COR-L47 (cell line): Measurements from ENCODE around the gene TTC7B.

ENCODE experiments used
- DNase-seq: peaks from one replicate; lab custom pipeline; 2025; lab: John Stamatoyannopoulos, UW

TTC7B gene

DNA sequence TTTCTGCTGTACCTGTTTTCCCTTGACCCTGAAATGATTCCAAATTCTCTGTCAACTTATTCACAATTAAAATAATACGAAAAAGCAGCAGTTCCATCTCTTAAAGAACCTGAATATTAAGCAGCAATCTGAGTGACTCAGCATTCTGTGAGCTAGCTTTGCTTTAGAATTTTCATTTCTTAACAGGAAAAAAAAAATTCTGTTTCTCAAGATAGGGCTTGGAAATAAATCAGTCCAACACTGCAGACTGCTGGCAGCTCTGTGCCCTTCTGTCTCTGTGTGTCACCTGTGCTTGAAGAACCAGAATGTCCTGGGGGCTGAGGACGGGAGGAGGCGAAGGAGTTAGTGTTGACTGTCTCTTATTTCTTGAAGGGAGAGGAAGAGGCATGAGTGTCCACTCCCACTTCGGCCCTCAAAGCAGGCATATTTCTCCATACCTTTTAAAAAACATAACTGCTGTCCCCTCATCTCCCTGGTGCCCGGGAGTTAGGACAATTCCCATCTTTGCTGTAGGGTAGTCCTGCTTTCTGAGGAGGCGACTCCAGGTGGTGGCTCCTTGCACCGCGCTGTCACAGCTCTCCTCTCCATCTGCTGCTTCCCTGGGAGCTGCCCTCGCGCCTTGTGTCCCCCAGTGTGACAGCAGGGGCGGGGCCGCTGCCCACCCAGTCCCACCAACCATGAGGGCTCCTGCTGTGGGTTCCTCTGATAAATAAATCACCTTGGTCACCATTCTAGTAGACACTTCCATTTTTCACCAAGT, 216.3 kb downstream of the TTC7B start:
- peak; percentile 17 for DNase-seq

DNA sequence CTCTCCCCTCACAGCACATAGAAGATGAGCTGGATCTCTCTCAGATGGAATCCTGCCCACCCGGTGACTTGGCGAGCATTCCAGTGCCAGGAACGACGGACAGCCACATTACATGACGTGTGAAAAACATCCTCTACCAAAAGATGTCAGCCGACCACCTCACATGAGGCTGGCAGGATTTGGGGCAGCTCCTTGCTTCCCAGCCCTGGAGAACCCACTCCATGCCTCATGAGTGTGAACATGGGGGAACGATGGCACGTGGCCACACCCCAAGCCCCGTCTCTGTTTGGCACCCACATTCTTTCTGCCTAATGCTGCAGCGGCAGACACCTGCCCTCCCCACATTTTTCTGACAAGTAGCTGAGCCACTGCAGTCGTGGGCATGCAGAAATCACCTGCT, 216.9 kb downstream of the TTC7B start:
- no peak for DNase-seq

DNA sequence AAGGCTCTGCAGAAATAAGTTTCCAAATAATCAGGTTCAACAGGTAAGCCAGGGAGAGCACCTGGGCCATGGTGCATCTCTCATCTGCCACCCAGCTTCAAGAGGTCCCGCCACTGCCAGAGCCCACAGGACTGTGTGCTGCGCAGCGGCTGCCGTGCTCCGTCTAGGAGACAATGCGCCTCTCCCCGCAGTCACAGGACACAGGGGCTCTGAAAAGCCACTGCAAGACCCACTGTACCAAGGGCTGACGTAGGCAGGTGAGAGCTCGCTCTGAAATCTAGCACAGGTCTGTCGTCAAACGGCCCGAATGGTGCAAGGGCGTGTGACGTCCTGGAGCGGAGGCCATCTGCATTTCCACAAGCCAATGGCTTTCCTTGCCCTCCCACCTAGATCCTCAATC, 218.3 kb downstream of the TTC7B start:
- no peak for DNase-seq

DNA sequence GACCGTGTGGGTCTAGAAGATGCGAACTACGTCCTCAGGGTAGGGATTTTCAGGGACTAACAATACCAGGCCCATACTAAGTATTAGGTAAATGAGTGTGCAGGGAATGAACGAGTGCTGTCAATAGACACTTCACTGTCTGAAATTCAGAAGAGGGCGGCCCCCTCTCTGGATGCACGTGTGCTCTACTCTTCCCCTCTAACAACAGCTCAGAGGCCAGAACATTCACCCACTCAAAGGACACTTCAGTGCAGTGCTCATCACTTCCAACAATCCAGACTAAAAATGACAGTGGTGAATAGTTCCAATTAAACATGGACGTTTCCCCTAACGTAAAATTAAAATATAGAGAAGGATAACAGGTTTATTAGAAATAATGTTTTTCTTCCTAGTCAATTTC, 219.5 kb downstream of the TTC7B start:
- no peak for DNase-seq

DNA sequence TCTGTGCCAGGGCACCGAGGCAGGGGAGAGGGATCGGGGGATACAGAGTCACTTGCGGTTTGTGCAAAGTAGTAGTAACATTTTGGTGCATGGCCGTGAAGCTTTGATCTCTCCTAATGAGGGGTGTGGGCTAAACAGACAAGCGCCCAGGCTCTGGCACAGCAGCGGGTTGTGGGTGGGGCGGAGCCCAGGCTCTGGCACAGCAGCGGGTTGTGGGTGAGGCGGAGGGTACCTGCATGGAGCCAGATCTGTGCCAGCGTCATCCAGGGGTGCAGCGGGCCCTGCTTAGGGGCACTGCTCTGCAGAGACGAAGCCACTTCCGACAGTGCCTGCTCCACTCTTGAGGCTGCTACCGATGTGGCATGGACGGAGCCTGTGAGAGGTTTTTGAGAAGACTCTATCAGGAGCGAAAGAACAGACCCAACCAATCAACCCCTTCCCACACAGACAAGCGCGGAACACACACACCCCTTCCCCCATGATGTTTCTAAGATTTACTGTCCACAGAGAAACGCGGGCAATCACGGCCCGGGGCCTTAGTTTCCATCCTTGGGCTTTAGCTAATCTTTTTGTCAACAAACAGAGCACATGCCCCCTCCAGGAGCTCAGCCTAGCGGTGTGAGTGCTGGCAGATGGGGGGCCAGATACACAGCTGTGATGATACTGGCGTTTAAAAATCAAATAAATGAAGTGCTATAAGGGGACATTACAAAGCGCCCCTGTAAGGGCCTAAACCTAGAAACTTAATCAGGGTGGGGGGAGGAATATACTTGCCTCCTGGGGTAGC, 222.8 kb downstream of the TTC7B start:
- DNase-seq, result no peak

DNA sequence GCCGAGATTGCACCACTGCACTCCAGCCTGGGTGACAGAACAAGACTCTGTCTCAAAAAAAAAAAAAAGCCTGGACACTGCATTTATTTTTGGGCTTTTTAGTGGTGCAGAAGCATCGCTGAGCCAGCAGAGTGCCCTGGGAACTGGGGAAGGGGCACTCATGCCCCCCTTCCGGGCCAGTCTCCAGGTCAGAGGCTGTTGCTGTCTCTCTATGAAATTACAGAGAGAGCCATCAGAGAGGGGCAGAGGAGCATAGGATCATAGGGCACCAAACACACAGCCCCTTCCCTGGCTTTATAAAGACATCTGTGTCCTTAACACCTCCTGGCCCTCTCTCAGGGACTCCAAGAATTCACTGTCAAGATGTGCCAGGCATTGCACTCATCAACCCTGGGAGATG, 223.6 kb downstream of the TTC7B start:
- DNase-seq, result no peak

DNA sequence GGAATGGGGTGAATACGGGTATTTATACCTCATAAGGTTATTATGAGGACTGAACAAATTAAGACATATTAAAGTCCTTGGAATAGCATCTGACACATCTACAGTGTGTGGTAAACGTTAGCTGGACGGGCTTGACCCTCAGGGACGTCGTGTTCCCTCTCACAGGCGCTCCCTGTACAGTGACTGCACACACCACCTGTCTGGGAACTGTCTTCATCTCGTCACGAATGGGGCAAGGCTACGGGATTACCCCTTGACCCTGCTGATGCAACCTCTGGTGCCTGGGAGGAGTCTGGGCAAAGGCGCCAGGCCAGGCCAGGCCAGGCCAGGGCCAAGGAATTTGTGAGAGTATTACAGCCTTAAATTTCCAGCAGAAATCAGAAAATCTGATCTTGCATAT, 228.3 kb downstream of the TTC7B start:
- DNase-seq, result no peak

DNA sequence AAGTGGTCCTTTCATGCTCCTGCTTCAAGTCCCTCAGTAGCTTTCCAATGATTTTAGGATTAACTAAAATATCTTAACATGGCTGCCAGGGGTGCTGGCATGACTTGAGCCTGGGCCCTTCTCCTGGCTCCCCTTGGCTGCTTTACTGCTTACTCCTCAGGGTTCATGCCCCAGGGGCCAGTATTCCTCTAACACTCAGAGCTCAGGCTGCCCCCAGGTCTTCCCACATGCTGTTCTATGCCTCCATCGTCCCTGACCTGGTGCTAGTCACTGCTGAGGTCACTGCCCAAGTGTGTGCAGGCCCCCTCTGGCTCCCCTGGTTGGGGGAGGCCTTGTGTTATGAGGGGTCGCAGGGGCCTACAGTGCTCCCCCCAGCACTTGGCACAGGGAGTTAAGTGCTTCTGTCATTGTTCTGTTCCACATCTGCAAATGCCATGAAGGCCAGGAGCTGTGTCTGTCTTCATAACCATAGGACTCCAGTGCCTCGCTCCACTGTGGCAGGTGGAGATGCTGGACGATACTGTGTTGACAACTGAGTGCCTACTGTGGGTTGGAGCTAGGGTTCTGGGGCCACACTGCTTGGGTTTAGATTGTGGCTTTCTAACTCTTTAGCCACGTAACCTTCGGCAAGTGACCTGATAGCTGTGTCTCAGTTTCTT, 228.8 kb downstream of the TTC7B start:
- DNase-seq, result no peak

DNA sequence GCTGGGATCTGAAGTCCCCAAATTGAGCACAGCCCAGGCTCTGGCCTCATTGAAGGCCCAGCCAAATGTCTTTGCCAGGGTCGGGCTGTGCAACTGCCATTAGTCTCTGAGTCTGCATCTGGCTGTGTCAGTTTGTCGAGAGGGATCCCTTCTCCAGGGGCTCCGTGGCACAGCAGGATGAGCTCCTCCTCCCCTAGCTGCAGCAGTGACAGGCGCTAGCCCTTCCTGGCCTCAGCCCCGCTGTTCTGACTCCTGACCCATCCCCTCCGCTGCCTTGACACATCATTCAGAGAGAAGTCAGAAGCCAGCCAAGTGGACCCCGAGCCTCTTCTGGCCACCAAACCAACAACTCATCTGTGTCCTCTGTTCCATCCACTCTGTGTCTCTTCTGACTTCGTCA, 231.1 kb downstream of the TTC7B start:
- no peak for DNase-seq

DNA sequence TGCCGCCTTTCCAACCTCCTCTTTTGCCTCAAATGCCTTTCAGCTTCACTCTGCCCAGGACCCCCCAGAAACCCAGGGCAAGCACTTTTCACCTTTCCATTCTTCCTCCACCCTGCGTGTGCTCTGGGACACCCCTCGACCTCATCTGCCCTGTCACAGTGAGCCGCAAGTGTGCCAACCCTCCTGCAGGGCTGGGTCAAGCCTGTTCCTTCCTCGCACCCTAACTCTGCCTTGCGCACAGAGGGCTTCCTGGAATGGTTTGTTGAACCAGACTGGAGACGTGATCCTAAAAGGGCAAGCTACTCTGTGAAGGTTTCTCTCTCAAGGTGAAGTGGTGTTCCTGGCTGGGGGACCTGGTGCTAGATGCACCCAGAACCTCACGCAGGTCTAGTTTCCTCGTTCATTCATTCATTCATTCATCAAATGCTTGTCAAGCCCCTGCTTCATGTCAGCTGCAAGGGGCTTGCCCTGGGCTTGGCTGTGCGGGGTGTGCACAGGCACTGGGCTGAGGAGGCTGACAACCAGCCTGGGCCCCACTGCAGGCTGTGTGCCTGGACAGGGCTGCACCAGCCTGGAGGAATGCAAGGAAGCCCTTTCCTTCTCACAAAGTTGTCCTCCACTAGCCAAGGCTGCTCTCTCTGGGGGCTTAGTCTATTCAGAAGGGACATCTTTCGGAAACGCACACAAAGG, 232.2 kb downstream of the TTC7B start:
- DNase-seq, result no peak

DNA sequence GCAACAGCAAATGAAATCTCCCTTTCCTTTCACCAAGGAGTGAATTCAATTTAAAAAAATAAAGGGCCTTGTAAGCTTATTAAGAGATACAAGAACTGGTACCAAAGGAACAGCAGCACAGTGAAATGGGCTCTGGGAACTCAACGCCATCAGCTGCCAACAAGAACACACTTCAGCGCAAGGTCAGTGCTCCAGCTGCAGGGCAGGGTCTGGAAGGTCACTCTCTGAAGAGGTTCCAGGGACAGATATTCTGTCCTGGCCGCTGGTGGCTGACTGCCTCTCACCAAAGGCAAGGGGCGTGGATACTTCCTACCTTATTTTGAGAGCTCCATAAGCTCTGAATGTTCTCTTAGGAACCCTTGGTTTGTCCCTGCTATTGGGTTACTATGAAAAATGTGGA, 232.8 kb downstream of the TTC7B start:
- DNase-seq, result no peak

DNA sequence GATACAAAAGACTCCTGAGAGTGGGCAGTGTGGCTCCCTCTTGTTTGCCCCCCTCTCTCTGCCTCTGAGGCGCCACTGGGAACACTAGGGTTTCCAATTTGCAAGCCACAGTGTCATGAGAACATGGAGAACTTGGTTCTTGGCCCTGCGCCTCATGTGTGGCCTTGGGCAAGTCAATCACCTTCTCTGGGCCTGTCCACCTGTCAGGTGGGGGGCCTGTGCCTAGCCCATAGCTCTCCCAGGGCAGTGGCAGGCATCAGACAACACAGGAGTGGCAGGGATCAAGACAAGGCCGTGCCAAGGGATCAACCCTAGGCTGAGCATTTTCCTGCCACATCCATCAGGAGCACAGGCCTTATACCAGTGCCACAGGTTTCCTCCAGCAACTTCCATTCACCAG, 234.1 kb downstream of the TTC7B start:
- no peak for DNase-seq

DNA sequence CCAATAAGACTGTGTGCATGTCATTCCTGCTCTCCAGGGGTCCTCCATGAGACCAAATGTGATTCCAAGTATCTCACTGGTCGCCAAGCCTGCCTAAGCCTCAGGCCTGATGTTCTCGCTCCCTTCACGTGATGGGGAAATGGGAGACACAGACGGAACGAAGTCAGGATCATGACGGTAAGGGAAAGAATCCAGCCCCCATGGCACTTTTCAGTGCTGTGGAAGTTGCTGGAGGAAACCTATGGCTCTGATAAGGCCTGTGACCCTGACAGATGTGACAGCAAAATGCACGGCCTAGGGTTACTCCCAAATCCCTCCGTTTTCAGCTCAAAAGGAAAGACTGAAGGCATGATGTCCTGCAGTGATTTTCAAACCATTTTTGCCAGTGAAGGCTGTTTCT, 234.5 kb downstream of the TTC7B start:
- DNase-seq, result no peak

DNA sequence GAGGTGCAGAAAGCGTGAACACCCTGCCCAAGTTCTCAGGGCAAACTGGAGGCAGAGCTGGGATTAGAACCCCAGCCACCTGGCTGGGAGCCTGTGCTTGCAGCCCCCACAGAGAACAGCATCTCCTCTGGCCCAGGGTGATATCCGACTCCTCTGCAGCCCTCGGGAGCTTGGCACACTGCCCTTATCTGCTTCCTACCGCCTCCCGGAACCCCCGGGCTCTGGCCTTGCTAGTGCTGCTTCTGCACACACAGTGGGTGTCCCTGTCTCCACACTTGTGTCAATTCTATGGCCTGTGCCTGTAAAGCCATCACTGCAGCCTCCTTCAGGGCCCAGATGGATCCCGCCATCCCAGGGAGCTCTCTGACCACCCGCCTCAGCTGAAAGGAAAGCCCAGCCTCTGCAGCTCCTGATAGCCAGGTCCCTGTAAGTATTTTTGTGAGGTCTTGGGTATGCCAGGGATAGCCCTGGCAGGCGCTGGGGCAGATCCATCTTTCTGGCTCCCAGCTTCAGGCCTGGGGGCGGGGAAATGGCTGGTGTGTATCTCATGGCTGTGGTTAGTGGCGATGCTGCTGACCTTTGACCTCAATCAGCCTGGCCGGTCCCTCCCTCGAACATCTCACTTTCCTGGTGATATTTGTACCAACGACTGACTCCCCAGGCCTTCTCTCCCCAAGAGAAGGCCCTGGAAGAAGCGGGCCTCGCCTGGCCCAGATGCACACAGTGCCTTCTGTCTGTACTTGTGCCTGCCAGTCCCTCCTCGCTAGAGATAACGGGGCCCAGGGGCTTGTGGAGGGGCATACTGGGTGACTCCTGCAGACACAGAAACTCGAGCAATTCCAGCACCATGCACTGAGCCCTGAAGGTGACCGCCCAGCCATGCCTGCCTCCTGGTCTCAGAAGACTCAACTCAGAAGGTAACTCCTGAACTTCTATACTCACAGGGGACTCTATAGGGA, 235.6 kb downstream of the TTC7B start:
- DNase-seq, result peak; percentile 54

DNA sequence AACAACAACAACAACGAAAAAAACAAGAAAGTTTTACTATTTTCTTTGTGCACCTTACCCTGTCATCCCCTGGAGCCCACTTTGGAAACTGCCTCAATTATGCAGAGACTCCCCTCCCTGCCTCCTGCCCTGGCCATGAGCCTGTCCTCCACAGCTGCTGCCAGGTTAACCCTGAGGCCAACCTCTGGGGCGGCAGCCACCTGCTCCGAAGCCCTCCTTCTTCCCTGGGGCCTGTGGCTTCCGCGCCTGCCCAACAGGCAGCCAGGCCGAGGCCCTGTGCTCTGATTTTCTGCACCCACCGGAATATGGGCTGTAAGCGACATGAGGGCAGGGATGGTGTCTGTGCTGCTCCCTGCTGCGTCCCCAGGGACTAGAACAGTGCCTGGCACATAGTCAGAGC, 236.4 kb downstream of the TTC7B start:
- DNase-seq, result no peak

DNA sequence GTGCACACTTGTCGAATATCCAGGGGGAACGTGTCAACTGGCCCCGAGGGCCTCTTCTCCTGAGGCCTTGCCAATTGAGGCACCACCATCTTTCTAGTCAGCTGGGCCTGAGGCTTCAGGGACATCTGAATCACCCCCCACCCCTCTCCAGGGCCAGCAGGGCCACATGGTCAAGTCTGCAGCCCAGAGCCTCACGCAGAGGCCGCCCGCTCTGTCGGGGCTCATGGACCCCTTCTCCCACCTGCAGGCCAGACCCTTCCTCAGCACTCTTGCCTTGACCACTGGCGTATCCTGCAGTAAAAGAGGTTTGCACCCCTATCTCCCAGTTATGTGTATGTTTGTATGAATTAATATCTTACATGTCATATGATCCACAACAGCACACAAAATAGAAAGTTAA, 237.1 kb downstream of the TTC7B start:
- no peak for DNase-seq

DNA sequence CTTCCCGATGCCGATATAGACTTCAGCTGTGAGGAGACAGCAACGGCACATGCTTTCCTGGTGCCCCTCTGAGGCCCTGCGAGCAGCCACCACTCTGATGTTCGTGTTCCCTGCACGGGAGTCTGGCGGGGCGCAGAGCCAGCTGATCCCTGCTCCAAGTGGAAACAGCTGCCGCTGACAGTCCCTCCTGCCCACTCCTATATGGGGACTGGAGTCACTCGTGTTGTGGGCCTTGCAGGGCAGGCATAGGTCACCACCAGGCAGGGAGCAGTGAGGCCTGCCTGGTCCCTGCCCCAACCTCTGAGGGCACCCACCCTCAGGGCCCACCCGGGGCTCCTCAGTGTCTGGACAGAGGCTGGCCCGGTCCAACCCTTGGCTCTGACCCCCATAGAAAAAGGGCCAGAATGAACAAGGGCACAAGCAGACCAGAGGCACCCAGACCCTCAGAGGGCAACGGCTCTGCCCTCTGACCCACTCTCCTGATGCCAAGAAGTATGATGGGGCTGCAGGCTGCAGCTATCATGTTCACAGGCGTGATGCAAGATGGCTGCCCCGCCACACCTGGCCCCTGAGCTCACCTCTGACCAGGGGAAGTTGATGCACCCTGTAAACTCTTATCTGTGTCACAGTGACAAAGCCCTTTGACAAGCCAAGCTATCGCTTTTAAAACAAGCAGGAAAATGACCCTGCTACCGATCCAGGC, 237.8 kb downstream of the TTC7B start:
- DNase-seq, result no peak

DNA sequence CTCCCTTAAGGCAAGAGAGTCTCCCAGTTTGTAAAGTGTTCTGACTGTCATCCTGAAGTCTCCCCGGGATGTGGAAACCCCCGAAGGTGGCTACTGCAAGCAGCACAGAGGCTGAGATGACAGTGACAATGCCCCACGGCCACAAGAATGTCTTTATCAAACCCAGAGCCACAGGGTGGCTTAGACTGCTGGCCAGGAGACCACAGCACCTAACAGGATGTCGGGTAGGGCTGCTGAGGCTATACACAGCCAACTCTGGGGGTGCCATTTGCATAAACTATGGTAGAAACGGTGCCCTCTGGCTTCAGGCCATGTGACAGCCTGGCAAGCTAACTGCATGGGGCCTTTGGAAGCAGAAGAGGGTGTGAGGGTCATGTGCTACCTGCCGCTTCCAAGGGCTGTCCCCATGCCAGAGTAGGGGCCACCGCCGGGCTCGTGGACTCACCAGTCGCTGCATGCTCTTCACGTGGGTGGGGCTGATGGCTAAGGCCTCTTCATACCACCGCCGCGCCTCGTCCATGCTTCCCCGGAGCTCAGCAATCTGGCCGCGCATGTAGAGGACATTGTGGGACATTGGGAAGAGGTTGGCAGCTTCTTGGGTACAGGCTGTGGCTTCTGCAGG, 238.5 kb downstream of the TTC7B start:
- no peak for DNase-seq

DNA sequence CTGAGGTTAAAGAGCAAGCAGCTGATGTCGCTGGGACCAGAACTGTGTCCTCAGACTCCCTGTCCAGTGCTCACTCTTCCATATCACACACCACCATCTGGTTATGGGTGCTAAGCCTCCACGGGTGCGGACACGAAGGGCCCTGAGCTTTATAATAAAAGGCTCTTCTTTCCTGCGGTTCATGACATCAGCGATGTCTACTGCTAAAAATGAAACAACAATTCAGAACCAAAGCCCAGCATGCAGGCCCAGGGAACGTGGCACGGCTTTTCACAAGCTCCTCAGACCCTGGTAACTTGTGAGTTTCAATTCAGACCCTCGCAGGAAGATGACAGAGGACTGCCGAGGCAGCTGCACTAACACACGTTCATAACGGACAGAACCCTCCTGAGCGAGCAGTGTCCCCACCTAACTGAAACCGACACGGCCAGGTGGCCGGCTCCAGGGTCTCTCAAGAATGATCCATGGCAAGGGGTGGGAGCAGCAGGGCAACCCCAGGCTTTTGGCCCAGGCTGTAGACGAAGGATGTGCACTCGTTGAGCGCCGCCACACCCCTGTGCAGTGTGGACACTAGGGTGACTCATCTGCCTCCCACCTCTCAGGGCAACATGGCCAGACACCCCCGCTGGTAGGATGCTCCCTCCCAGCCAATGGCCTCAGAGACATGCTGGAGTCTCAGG, 239.1 kb downstream of the TTC7B start:
- DNase-seq, result no peak

DNA sequence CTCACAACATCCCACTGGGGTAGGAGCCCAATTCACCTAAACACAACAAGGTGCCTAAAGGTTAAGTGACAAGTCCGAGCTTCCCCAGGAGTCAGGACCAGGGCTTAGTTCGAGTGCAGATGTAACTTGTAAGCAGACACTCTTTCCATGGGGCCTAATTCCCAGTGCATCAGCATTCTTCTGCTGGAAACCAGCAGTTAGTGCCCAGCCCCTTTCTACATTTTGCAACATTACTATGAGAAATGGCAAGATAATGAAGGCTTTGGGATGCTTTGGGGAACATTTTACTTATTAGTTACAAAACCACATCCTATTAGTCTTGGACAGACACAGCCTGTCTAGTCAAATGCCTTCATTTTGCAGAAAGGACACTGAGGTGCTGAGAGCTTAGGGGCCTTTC, 239.6 kb downstream of the TTC7B start:
- no peak for DNase-seq
